NB4 (cell line): ENCODE results near the gene ANKS1A.
A peak's percentile ranks its signal among the peaks of the same experiment; 100 is the strongest.
"Not testable (repeated sequence)": the region's sequence is repeated elsewhere in the genome, so short reads cannot be mapped to it uniquely, and the experiment has no call there.

Experiments used
- DNase-seq: peaks from one replicate; pipeline ENCODE4 v3.0.0; 2010; ENCODE audit warnings: low read depth
- H3K4me3 ChIP-seq: one replicate; pipeline ENCODE4 v1.5.1; 2011; ENCODE audit warnings: mild to moderate bottlenecking, low read depth, low read length, moderate library complexity
- CTCF ChIP-seq: IDR thresholded peaks from one replicate; pipeline ENCODE4 v1.5.1; 2012; ENCODE audit warnings: low read depth, low read length
- MAX ChIP-seq: IDR thresholded peaks from 2 replicates; pipeline ENCODE4 v1.6.1; 2011; ENCODE audit warnings: low read depth, low read length
- MYC ChIP-seq: IDR thresholded peaks from 2 replicates; pipeline ENCODE4 v1.6.1; 2011; ENCODE audit warnings: low read depth, low read length
- POLR2A ChIP-seq: IDR thresholded peaks from 2 replicates; pipeline ENCODE4 v1.6.1; 2011; ENCODE audit warnings: mild to moderate bottlenecking; ENCODE audit not compliant: insufficient read length; ENCODE audit errors: extremely low read depth

Gene ANKS1A

GRCh38 chr6:34890533-34890925, 1.5 kb downstream of the ANKS1A start:
- H3K4me3 ChIP-seq, result peak overlapping the region; percentile 83
- TF ChIP-seq MYC, result no peak
- TF ChIP-seq POLR2A, result no peak
- no peak for TF ChIP-seq CTCF
- TF ChIP-seq MAX, result no peak
- DNase-seq, result peak; percentile 43

- no peak for DNase-seq
Measured at GRCh38 chr6:34891296-34891695, 2.2 kb downstream of the ANKS1A start.

GRCh38 chr6:34894693-34895092, 5.6 kb downstream of the ANKS1A start:
- no peak for DNase-seq
- no peak for TF ChIP-seq CTCF
- TF ChIP-seq MAX, result no peak
- no peak for TF ChIP-seq POLR2A
- TF ChIP-seq MYC, result no peak
- H3K4me3 ChIP-seq, result no peak overlapping the region

More at GRCh38 chr6:34891296-34891695, 2.2 kb downstream of the ANKS1A start:
- peak overlapping the region; percentile 83 for H3K4me3 ChIP-seq
- TF ChIP-seq MAX (no peak), MYC (no peak), CTCF (no peak), POLR2A (no peak)

GRCh38 chr6:34897130-34897529, 8.1 kb downstream of the ANKS1A start:
- H3K4me3 ChIP-seq, result no peak overlapping the region
- no peak for DNase-seq
- no peak for TF ChIP-seq MAX
- no peak for TF ChIP-seq POLR2A
- no peak for TF ChIP-seq CTCF
- TF ChIP-seq MYC, result no peak

- no peak for DNase-seq
- H3K4me3 ChIP-seq, result no peak overlapping the region
- TF ChIP-seq MAX (no peak), MYC (no peak), POLR2A (no peak), CTCF (no peak)
Measured at GRCh38 chr6:34897716-34898115, 8.7 kb downstream of the ANKS1A start.

- H3K4me3 ChIP-seq, DNase-seq: not testable (repeated sequence)
Measured at GRCh38 chr6:34899748-34900147, 10.7 kb downstream of the ANKS1A start.
